ENCODE measurements around the gene YIPF6. TPM values are rescaled to one million over a fixed set of nuclear protein-coding genes. Genes with fewer than 3 reads are reported as not detected.
"Not testable (repeated sequence)": the region's sequence is repeated elsewhere in the genome, so short reads cannot be mapped to it uniquely, and the experiment has no call there.

YIPF6 gene
- total and polyA plus RNA-seq, 2 of the 13 experiments (the other 11 are each of a cell fraction or from before 2014, with no cell fraction given): 37.8 to 43.6 TPM

DNA sequence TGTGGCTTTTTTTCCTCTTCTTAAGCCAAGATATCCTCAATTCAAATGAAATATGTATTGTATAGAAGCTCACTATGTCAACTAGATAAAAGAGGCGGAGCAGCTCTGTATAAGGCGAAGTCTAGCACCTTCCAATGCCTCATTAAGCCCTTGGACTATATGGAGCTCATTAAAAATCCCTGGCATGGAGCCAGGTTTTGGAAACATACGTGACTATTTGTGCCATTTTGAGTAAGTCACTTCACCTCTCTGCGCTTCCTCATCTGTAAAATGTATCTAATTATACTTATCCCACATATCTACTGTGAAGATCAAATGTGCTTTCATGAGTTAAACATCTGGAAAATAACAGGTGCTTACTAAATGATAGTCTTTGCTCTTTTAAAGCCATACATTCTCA is 57.2 kb downstream of the YIPF6 start:
- WGBS (ENCODE audit: low lambda C conversion rate): 44% methylated on average over 4 of the region's 4 CpGs
- ATAC-seq (no peak), DNase-seq (ENCODE audit: low spot score) (no peak), FAIRE-seq (no peak)
- no peak overlapping the region for H3K4me3 ChIP-seq (replicated peaks in 1 of 3; ENCODE audit: insufficient read depth in 1 of 3, low read depth in 2 of 3, low read length in 3 of 3)
- in situ Hi-C loops (cut with HindIII; ENCODE audit: extremely low pct_ligation_motif_present, low pct_unique_long_range_greater_than_20kb): no loop called here
- H3K9me3 ChIP-seq (ENCODE audit: low read length): no peaks in the 10 kb centered on the region
- ChIA-PET POLR2A (no interaction called here), CTCF (ENCODE audit: low intra/inter-chr PET ratio, low total read pairs) (no interaction called here)
- no peaks in the 10 kb centered on the region for H3K4me1 ChIP-seq (ENCODE audit: insufficient read depth, low read length)
- no peaks in the 10 kb centered on the region for H3K79me2 ChIP-seq (ENCODE audit: insufficient read depth, low read length)
- no peak overlapping the region for H2AFZ ChIP-seq (ENCODE audit: low read length)
- TF ChIP-seq TSC22D2 (CRISPR knock-in tag; IDR thresholded peaks at IDR 0.05; ENCODE audit: borderline replicate concordance) (no peak), ZBTB49 (CRISPR knock-in tag; IDR thresholded peaks at IDR 0.05; ENCODE audit: borderline replicate concordance) (no peak), MXD1 (CRISPR knock-in tag; IDR thresholded peaks at IDR 0.05) (no peak), CHCHD3 (CRISPR knock-in tag; IDR thresholded peaks at IDR 0.05) (no peak), CHD4 (IDR thresholded peaks at IDR 0.05; ENCODE audit: borderline replicate concordance, low read length) (no peak)
- no peaks in the 10 kb centered on the region for H3K36me3 ChIP-seq (replicated peaks in 1 of 2; ENCODE audit: control insufficient read depth in 1 of 2, insufficient read depth in 2 of 2, low read length in 2 of 2)
- H4K20me1 ChIP-seq (ENCODE audit: insufficient read depth, low read length): no peaks in the 10 kb centered on the region
- BruUV-seq (replicated peaks): no TSS peak
- H3K27ac ChIP-seq (ENCODE audit: extremely low read length, insufficient read depth, low read length): no peak overlapping the region
- intact Hi-C loops (cut with micrococcal nuclease; ENCODE audit: unreplicated experiment): no loop called here
- H3K4me2 ChIP-seq (ENCODE audit: low read depth, low read length): no peak overlapping the region
- no peaks in the 10 kb centered on the region for H3K27me3 ChIP-seq (ENCODE audit: control insufficient read depth in 1 of 2, insufficient read depth in 2 of 2, low read length in 2 of 2)
- H3K9ac ChIP-seq (ENCODE audit: insufficient read depth, low read depth, low read length): no peak overlapping the region

- intact Hi-C loops (cut with micrococcal nuclease; ENCODE audit: unreplicated experiment); BruUV-seq (replicated peaks); ATAC-seq; CTCF ChIA-PET (ENCODE audit: low intra/inter-chr PET ratio, low total read pairs); in situ Hi-C loops (cut with HindIII; ENCODE audit: extremely low pct_ligation_motif_present, low pct_unique_long_range_greater_than_20kb); H3K27me3 ChIP-seq (ENCODE audit: control insufficient read depth in 1 of 2, insufficient read depth in 2 of 2, low read length in 2 of 2); H3K36me3 ChIP-seq (replicated peaks in 1 of 2; ENCODE audit: control insufficient read depth in 1 of 2, insufficient read depth in 2 of 2, low read length in 2 of 2); H4K20me1 ChIP-seq (ENCODE audit: insufficient read depth, low read length); H2AFZ ChIP-seq (ENCODE audit: low read length); H3K79me2 ChIP-seq (ENCODE audit: insufficient read depth, low read length); FAIRE-seq; H3K4me1 ChIP-seq (ENCODE audit: insufficient read depth, low read length); H3K4me2 ChIP-seq (ENCODE audit: low read depth, low read length); H3K4me3 ChIP-seq (replicated peaks in 1 of 3; ENCODE audit: insufficient read depth in 1 of 3, low read depth in 2 of 3, low read length in 3 of 3); DNase-seq (ENCODE audit: low spot score); H3K27ac ChIP-seq (ENCODE audit: extremely low read length, insufficient read depth, low read length); H3K9ac ChIP-seq (ENCODE audit: insufficient read depth, low read depth, low read length); POLR2A ChIA-PET; H3K9me3 ChIP-seq (ENCODE audit: low read length): not testable (repeated sequence)
- WGBS (ENCODE audit: low lambda C conversion rate): 48% methylated on average over 8 of the region's 8 CpGs
These were observed 58.3 kb downstream of the YIPF6 start for GRCh38 chrX:68557126-68557525.

- POLR2A ChIA-PET; H3K79me2 ChIP-seq (ENCODE audit: insufficient read depth, low read length); CTCF ChIA-PET (ENCODE audit: low intra/inter-chr PET ratio, low total read pairs); DNase-seq (ENCODE audit: low spot score); intact Hi-C loops (cut with micrococcal nuclease; ENCODE audit: unreplicated experiment); BruUV-seq (replicated peaks); H3K9me3 ChIP-seq (ENCODE audit: low read length); H3K9ac ChIP-seq (ENCODE audit: insufficient read depth, low read depth, low read length); H3K27ac ChIP-seq (ENCODE audit: extremely low read length, insufficient read depth, low read length); H3K36me3 ChIP-seq (replicated peaks in 1 of 2; ENCODE audit: control insufficient read depth in 1 of 2, insufficient read depth in 2 of 2, low read length in 2 of 2); H3K27me3 ChIP-seq (ENCODE audit: control insufficient read depth in 1 of 2, insufficient read depth in 2 of 2, low read length in 2 of 2); H2AFZ ChIP-seq (ENCODE audit: low read length); H3K4me2 ChIP-seq (ENCODE audit: low read depth, low read length); FAIRE-seq; in situ Hi-C loops (cut with HindIII; ENCODE audit: extremely low pct_ligation_motif_present, low pct_unique_long_range_greater_than_20kb); H4K20me1 ChIP-seq (ENCODE audit: insufficient read depth, low read length); ATAC-seq; H3K4me1 ChIP-seq (ENCODE audit: insufficient read depth, low read length); H3K4me3 ChIP-seq (replicated peaks in 1 of 3; ENCODE audit: insufficient read depth in 1 of 3, low read depth in 2 of 3, low read length in 3 of 3): not testable (repeated sequence)
- WGBS (ENCODE audit: low lambda C conversion rate): 33% methylated on average over 3 of the region's 4 CpGs
These were observed 61.1 kb downstream of the YIPF6 start for GRCh38 chrX:68559905-68560304.

Measured in HepG2 (cell line).